Heart left ventricle (tissue), 16 donors: ENCODE results near the gene RRM2. TPM values are rescaled to one million over a fixed set of nuclear protein-coding genes. Genes with fewer than 3 reads are reported as not detected.

Experiments used
- ATAC-seq, 4 donors: fragments of 200-7000 bp; cut with Tn5 transposase; one replicate each; pipeline ENCODE4 v1.9.1; 2020 to 2022; ENCODE audit warnings: moderate library complexity in 4 of 4, mild to moderate bottlenecking in 3 of 4, moderate number of reproducible peaks in 1 of 4
- DNase-seq, 5 donors: peaks; one replicate each; pipeline ENCODE4 v3.0.0-alpha.2; 2020
- H3K27ac ChIP-seq, 12 donors: fragments of 200-600 bp; sonication (generic) in 4 of 12; one replicate each; pipeline versions ENCODE4 v1.5.0 to v1.8.0; 2016 to 2022; ENCODE audit warnings: mild to moderate bottlenecking in 2 of 12
- H3K27me3 ChIP-seq, 9 donors: fragments of 200-600 bp; sonication (generic) in 2 of 9; one replicate each; pipeline versions ENCODE4 v1.5.1 to v1.8.0; 2016 to 2022; ENCODE audit warnings: mild to moderate bottlenecking in 3 of 9
- H3K36me3 ChIP-seq, 9 donors: fragments of 200-600 bp; sonication (generic) in 2 of 9; one replicate each; pipeline versions ENCODE4 v1.5.0 to v1.8.0; 2018 to 2022; ENCODE audit warnings: mild to moderate bottlenecking in 2 of 9
- H3K4me1 ChIP-seq, 12 donors: fragments of 200-600 bp; sonication (generic) in 4 of 12; one replicate each; pipeline versions ENCODE4 v1.5.0 to v1.8.0; 2016 to 2022; ENCODE audit warnings: mild to moderate bottlenecking in 3 of 12
- H3K4me3 ChIP-seq, 12 donors: fragments of 200-600 bp; sonication (generic) in 4 of 12; one replicate each; pipeline versions ENCODE4 v1.5.0 to v1.8.0; 2017 to 2022; ENCODE audit warnings: mild to moderate bottlenecking in 9 of 12, moderate library complexity in 4 of 12
- H3K9me3 ChIP-seq, 12 donors: fragments of 200-600 bp; sonication (generic) in 4 of 12; one replicate each; pipeline versions ENCODE4 v1.5.0 to v1.8.0; 2016 to 2022; ENCODE audit warnings: mild to moderate bottlenecking in 1 of 12
- CTCF ChIP-seq, 12 donors: fragments of 200-600 bp; sonication (generic) in 4 of 12; IDR thresholded peaks; one replicate each; pipeline versions ENCODE4 v1.5.0 to v1.8.0; 2018 to 2022; ENCODE audit warnings: antibody characterized with exemption in 12 of 12, mild to moderate bottlenecking in 5 of 12
- POLR2A ChIP-seq, 2 donors: fragments of 450-650 bp; IDR thresholded peaks; one replicate each; pipeline ENCODE4 v1.6.1; 2017; ENCODE audit warnings: antibody characterized with exemption in 2 of 2, mild to moderate bottlenecking in 2 of 2, moderate library complexity in 2 of 2
- WGBS, 4 donors: extraction: QIAGEN DNeasy Blood & Tissue Kit in 2 of 4; methylation state at CpG; one replicate each; pipeline versions ENCODE4 v1.1.5 to v1.1.7; 2013 to 2018; 5-methylcytosine and 5-hydroxymethylcytosine counted together
- intact Hi-C, 10 donors: fragments of 100-400 bp; cut with DNase I; formaldehyde crosslinking; loops; one replicate each; pipeline versions ENCODE4 v1.11.1 to v1.14.2; 2022
- polyA plus RNA-seq, 2 donors: library from polyadenylated mRNA; stranded (reverse); fragments of 200-250 nt; gene quantifications; one replicate each; pipeline ENCODE4 v1.2.3, GENCODE V29; 2013
- total RNA-seq, 9 donors: library from RNA; depleted of rRNA in 2 of 9; stranded (reverse); fragments of >200 nt in 2 of 9; fragmentation: NEBNext Ultra II Directional in 3 of 9; extraction: Animal tissue kit (Norgen Biotek cat#: 25700) in 3 of 9; gene quantifications; one replicate each; pipeline versions ENCODE4 v1.1.0 to v1.2.4, GENCODE V29; 2016 to 2023
- donor health status: ischemic (EF 13 %, LVEDD 7.1; RV severe dilation, severe dysfunction).
- donor health status: healthy with polysubstance abuse.
- donor health status: DM: no; HTN: yes; CAD: no.
- donor health status: DM: no; HTN: no; CAD: no.
- donor health status: ischemic (EF 25% LVEDD 6.9; RV normal size, moderate dysfunction).
- donor health status: ischemic (EF 25% LVEDD 5.7; RV mildly dilated, moderate dysfunction).
- donor health status: healthy.
- donor health status: DM: yes; HTN: yes; CAD: no.
- donor health status: ischemic (EF 35%, LVEDD 5.7; RV mildly dilated, moderate dysfunction).
- donor health status: nonischemic (EF 11% LVEDD 7.7; RV severe dilation, severe dysfunction).
- donor health status: DM: yes; HTN: yes; CAD: no.
- donor health status: PGD.
- donor health status: ischemic (EF 29% LVEDD 5.4; RV normal size, mild dysfunction).
- donor health status: nonischemic (EF 23%, LVEDD 6.1; RV moderate dilation, normal function).

Gene RRM2
- total and polyA plus RNA-seq, 11 donors = 0.08 to 32.6 (median 1.0) TPM; not detected in 1

GRCh38 chr2:10080536-10081304, 41.8 kb upstream of the RRM2 start:
- intact Hi-C loops = no loop called here
- TF ChIP-seq CTCF (IDR thresholded peaks at IDR 0.05) = no peak
- no peak for TF ChIP-seq POLR2A (IDR thresholded peaks at IDR 0.05)
- peaks cover 0 to 29% (median 15%) of the 10 kb centered on the region in 12 donors for H3K4me1 ChIP-seq
- peak overlapping the region in 6 of 12 donors; percentile 46 to 92 (median 84) for H3K27ac ChIP-seq
- no peaks in the 10 kb centered on the region for H3K9me3 ChIP-seq
- DNase-seq (no peak), ATAC-seq (peak in 2 of 4 donors; percentile 11 to 14)
- H3K36me3 ChIP-seq = no peaks in the 10 kb centered on the region
- peak overlapping the region in 11 of 12 donors; percentile 24 to 75 (median 58) for H3K4me3 ChIP-seq
- H3K27me3 ChIP-seq = peaks cover 0 to 83% (median 14%) of the 10 kb centered on the region in 9 donors
- WGBS, 4 donors = 8 to 13% (median 10%) methylated on average over 33 to 45 of the region's 45 CpGs

GRCh38 chr2:10083046-10083445, 39.5 kb upstream of the RRM2 start:
- Histone ChIP-seq H3K4me3 (no peak overlapping the region), H3K4me1 (peaks cover 0 to 29% (median 14%) of the 10 kb centered on the region in 12 donors), H3K9me3 (no peaks in the 10 kb centered on the region), H3K27ac (peak overlapping the region in 1 of 12 donors; percentile 1), H3K27me3 (peaks cover 0 to 65% (median 14%) of the 10 kb centered on the region in 9 donors), H3K36me3 (no peaks in the 10 kb centered on the region)
- 67 to 75% (median 72%) methylated on average over 5 of the region's 5 CpGs for WGBS, 4 donors
- TF ChIP-seq CTCF (IDR thresholded peaks at IDR 0.05) (no peak), POLR2A (IDR thresholded peaks at IDR 0.05) (no peak)
- ATAC-seq (no peak), DNase-seq (no peak)
- intact Hi-C loops = no loop called here

- ATAC-seq (no peak), DNase-seq (no peak)
- Histone ChIP-seq H3K27me3 (peaks cover 0 to 58% (median 14%) of the 10 kb centered on the region in 9 donors), H3K27ac (peak overlapping the region in 1 of 12 donors; percentile 1), H3K36me3 (no peaks in the 10 kb centered on the region), H3K4me3 (no peak overlapping the region), H3K4me1 (peaks cover 0 to 23% (median 10%) of the 10 kb centered on the region in 12 donors), H3K9me3 (no peaks in the 10 kb centered on the region)
- TF ChIP-seq POLR2A (IDR thresholded peaks at IDR 0.05) (no peak), CTCF (IDR thresholded peaks at IDR 0.05) (no peak)
- intact Hi-C loops = no loop called here
- 64 to 69% (median 65%) methylated on average over 13 of the region's 13 CpGs for WGBS, 4 donors
These were observed 38.8 kb upstream of the RRM2 start for GRCh38 chr2:10083692-10084211.

- intact Hi-C loops = no loop called here
- H3K36me3 ChIP-seq = no peaks in the 10 kb centered on the region
- peaks cover 0 to 17% (median 6%) of the 10 kb centered on the region in 12 donors for H3K4me1 ChIP-seq
- ATAC-seq = no peak
- no peak overlapping the region for H3K27ac ChIP-seq
- no peak for TF ChIP-seq POLR2A (IDR thresholded peaks at IDR 0.05)
- TF ChIP-seq CTCF (IDR thresholded peaks at IDR 0.05) = no peak
- DNase-seq = no peak
- peaks cover 0 to 54% (median 17%) of the 10 kb centered on the region in 9 donors for H3K27me3 ChIP-seq
- no peak overlapping the region for H3K4me3 ChIP-seq
- 72 to 77% (median 75%) methylated on average over 12 of the region's 12 CpGs for WGBS, 4 donors
- H3K9me3 ChIP-seq = no peaks in the 10 kb centered on the region
These were observed 38.2 kb upstream of the RRM2 start for GRCh38 chr2:10084223-10084865.
